Heart right ventricle (tissue), 16 donors: ENCODE data around the gene ATG4D. TPM values are rescaled to one million over a fixed set of nuclear protein-coding genes. Genes with fewer than 3 reads are reported as not detected.
"Not testable (repeated sequence)": the region's sequence is repeated elsewhere in the genome, so short reads cannot be mapped to it uniquely, and the experiment has no call there.

ENCODE experiments used
- ATAC-seq, 8 donors: fragments of 200-7000 bp; cut with Tn5 transposase; one replicate each; pipeline ENCODE4 v1.9.1; 2020; ENCODE audit warnings: mild to moderate bottlenecking in 8 of 8, moderate library complexity in 8 of 8, moderate number of reproducible peaks in 1 of 8
- DNase-seq, 2 donors: peaks; one replicate each; pipeline ENCODE4 v3.0.0-alpha.2; 2020
- H3K27ac ChIP-seq, 10 donors: fragments of 200-600 bp; sonication (generic) in 2 of 10; one replicate each; pipeline versions ENCODE4 v1.5.0 to v1.8.0; 2020 to 2022; ENCODE audit warnings: mild to moderate bottlenecking in 3 of 10
- H3K27me3 ChIP-seq, 7 donors: fragments of 200-600 bp; one replicate each; pipeline ENCODE4 v1.8.0; 2021 to 2022; ENCODE audit warnings: mild to moderate bottlenecking in 2 of 7
- H3K36me3 ChIP-seq, 9 donors: fragments of 200-600 bp; sonication (generic) in 1 of 9; one replicate each; pipeline versions ENCODE4 v1.5.0 to v1.8.0; 2020 to 2022; ENCODE audit warnings: mild to moderate bottlenecking in 2 of 9
- H3K4me1 ChIP-seq, 9 donors: fragments of 200-600 bp; sonication (generic) in 1 of 9; one replicate each; pipeline versions ENCODE4 v1.5.0 to v1.8.0; 2020 to 2022; ENCODE audit warnings: mild to moderate bottlenecking in 4 of 9
- H3K4me3 ChIP-seq, 10 donors: fragments of 200-600 bp; sonication (generic) in 2 of 10; one replicate each; pipeline versions ENCODE4 v1.5.0 to v1.8.0; 2020 to 2022; ENCODE audit warnings: mild to moderate bottlenecking in 7 of 10, moderate library complexity in 2 of 10
- H3K9me3 ChIP-seq, 11 donors: fragments of 200-600 bp in 10 of 11; sonication (generic) in 2 of 11; one replicate each; pipeline versions ENCODE4 v1.5.0 to v1.8.0; 2013 to 2022; ENCODE audit warnings: mild to moderate bottlenecking in 2 of 11, control low read depth in 1 of 11, moderate library complexity in 1 of 11
- WGBS, 2 donors: extraction: QIAGEN DNeasy Blood & Tissue Kit; methylation state at CpG; one replicate each; pipeline ENCODE4 v1.1.7; 2013; ENCODE audit warnings: inconsistent platforms in 1 of 2; 5-methylcytosine and 5-hydroxymethylcytosine counted together
- intact Hi-C, 10 donors: fragments of 100-400 bp; cut with DNase I; formaldehyde crosslinking; loops; one replicate each; pipeline versions ENCODE4 v1.11.1 to v1.14.2; 2022
- polyA plus RNA-seq, 2 donors: library from polyadenylated mRNA; stranded (reverse); fragments of 200-250 nt; gene quantifications; one replicate each; pipeline ENCODE4 v1.2.3, GENCODE V29; 2013
- total RNA-seq, 10 donors: library from RNA; stranded (reverse); fragmentation: NEBNext Ultra II Directional in 3 of 10; extraction: Animal tissue kit (Norgen Biotek cat#: 25700) in 3 of 10; gene quantifications; one replicate each; pipeline versions ENCODE4 v1.2.1 to v1.2.4, GENCODE V29; 2021 to 2023
- TF ChIP-seq, protein P1 (sequence below), 9 donors: fragments of 200-600 bp; sonication (generic) in 2 of 9; IDR thresholded peaks; one replicate each; pipeline versions ENCODE4 v1.5.0 to v1.8.0; 2021 to 2022; ENCODE audit warnings: antibody characterized with exemption in 9 of 9, mild to moderate bottlenecking in 5 of 9, moderate library complexity in 1 of 9
- donor health status: Arrhythmogenic right ventricular cardiomyopathy.
- donor health status: ischemic (EF 13 %, LVEDD 7.1; RV severe dilation, severe dysfunction).
- donor health status: healthy with polysubstance abuse.
- donor health status: DM: no; HTN: yes; CAD: no.
- donor health status: DM: no; HTN: no; CAD: no.
- donor health status: ischemic (EF 25% LVEDD 6.9; RV normal size, moderate dysfunction).
- donor health status: ischemic (EF 25% LVEDD 5.7; RV mildly dilated, moderate dysfunction).
- donor health status: healthy.
- donor health status: DM: yes; HTN: yes; CAD: no.
- donor health status: Ischemic cardiomyopathy.
- donor health status: ischemic (EF 35%, LVEDD 5.7; RV mildly dilated, moderate dysfunction).
- donor health status: nonischemic (EF 11% LVEDD 7.7; RV severe dilation, severe dysfunction).
- donor health status: DM: yes; HTN: yes; CAD: no.
- donor health status: PGD.
- donor health status: ischemic (EF 29% LVEDD 5.4; RV normal size, mild dysfunction).
- donor health status: nonischemic (EF 23%, LVEDD 6.1; RV moderate dilation, normal function).

ATG4D gene
- total and polyA plus RNA-seq, 12 donors = 47.6 to 66.2 (median 57.3) TPM

DNA sequence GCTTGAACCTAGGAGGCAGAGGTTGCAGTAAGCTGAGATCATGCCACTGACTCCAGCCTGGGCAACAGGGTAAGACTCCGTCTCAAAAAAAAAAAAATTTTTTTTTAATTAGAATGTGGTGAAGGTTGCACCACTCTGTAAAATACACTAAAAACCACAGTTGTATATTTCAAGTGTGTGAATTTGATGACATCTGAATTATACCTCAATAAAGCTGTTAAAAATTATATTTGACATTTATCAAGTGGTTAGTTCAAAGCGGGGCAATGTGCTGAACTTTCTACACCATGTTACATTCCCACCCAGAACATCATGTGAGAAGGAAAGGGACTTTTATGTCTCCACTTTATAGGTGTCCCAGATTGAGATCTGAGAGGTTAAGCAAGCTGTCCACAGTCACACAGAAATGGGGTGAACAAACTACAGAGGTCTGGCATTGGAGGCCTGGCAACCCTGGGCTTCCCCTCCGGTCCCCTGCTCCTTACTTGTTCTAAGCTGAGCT lies 20.5 kb upstream of the ATG4D start:
- H3K9me3 ChIP-seq = no peaks in the 10 kb centered on the region
- no peak for ATAC-seq
- intact Hi-C loops = no loop called here

DNA sequence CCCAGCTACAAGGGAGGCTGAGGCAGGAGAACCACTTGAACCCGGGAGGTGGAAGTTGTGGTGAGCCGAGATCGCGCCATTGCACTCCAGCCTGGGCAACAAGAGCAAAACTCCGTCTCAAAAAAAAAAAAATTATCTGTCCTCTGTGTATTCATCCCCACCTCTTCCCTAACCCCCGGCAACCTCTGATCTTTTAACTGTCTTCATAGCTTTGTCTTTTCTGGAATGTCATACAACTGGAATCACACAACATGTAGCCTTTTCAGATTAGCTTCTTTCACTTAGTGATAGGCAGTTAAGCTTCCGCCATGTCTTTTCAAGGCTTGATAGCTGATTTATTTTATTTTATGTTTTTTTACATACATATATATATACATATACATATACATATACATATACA lies 18.1 kb upstream of the ATG4D start:
- no peaks in the 10 kb centered on the region for H3K36me3 ChIP-seq
- H3K4me1 ChIP-seq = no peaks in the 10 kb centered on the region
- TF ChIP-seq, protein P1, sequence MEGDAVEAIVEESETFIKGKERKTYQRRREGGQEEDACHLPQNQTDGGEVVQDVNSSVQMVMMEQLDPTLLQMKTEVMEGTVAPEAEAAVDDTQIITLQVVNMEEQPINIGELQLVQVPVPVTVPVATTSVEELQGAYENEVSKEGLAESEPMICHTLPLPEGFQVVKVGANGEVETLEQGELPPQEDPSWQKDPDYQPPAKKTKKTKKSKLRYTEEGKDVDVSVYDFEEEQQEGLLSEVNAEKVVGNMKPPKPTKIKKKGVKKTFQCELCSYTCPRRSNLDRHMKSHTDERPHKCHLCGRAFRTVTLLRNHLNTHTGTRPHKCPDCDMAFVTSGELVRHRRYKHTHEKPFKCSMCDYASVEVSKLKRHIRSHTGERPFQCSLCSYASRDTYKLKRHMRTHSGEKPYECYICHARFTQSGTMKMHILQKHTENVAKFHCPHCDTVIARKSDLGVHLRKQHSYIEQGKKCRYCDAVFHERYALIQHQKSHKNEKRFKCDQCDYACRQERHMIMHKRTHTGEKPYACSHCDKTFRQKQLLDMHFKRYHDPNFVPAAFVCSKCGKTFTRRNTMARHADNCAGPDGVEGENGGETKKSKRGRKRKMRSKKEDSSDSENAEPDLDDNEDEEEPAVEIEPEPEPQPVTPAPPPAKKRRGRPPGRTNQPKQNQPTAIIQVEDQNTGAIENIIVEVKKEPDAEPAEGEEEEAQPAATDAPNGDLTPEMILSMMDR (IDR thresholded peaks at IDR 0.05) = no peak
- intact Hi-C loops = loop anchor here in 1 of 10 donors (1.0 kb wide), 1 partner anchor 31 kb away; no protein-coding TSS in a partner anchor
- ATAC-seq (no peak), DNase-seq (no peak)
- H3K27ac ChIP-seq = no peak overlapping the region
- peaks cover 0 to 6% (median 0%) of the 10 kb centered on the region in 7 donors for H3K27me3 ChIP-seq
- 92 to 97% methylated on average over 7 of the region's 7 CpGs for WGBS, 2 donors
- no peaks in the 10 kb centered on the region for H3K9me3 ChIP-seq
- H3K4me3 ChIP-seq = no peak overlapping the region

More for the DNA sequence above, 20.5 kb upstream of the ATG4D start:
- TF ChIP-seq, protein P1 (IDR thresholded peaks at IDR 0.05) = no peak
- WGBS, 2 donors = 81 to 83% methylated on average over 3 of the region's 3 CpGs
- Histone ChIP-seq H3K36me3 (no peaks in the 10 kb centered on the region), H3K4me3 (no peak overlapping the region), H3K27ac (no peak overlapping the region), H3K4me1 (peaks cover 0 to 11% (median 8%) of the 10 kb centered on the region in 9 donors), H3K27me3 (peaks cover 0 to 30% (median 21%) of the 10 kb centered on the region in 7 donors)
- no peak for DNase-seq

DNA sequence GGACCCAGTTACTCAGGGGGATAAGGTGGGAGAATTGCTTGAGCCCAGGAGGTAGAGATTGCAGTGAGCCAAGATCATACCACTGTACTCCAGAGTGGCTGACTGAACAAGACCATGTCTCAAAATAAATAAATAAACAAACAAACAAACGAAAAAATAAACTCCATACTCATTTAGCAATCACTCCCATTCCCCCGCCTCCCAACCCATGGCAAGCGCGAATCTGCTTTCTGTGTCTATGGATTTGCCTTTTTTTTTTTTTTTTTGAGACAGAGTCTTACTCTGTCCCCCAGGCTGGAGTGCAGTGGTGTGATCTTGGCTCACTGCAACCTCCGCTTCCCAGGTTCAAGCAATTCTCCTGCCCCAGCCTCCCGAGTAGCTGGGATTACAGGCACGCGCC lies 16.8 kb upstream of the ATG4D start:
- H3K4me1 ChIP-seq, H3K36me3 ChIP-seq, H3K9me3 ChIP-seq, H3K27ac ChIP-seq, intact Hi-C loops, DNase-seq, ATAC-seq, H3K4me3 ChIP-seq, H3K27me3 ChIP-seq: not testable (repeated sequence)
- WGBS, 2 donors = 86 to 88% methylated on average over 8 of the region's 8 CpGs

DNA sequence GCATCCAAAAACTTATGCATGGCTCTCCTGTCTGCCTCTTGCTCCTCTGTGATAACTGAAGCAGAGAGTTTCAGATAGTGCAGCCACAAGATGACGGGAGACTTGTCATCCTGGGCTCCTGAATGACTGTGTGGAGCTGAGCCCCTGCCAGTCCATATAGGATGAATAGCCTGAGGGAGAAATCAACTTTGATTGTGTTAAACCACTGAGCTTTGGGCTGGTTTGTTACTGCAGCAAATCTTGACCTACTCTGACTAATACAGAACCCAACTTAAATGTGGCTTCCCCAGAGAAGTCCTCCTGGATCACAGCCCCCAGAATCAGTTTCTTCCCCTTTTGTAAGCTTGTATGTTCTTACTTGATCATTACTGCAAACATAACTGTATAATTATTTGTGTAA lies 11.2 kb upstream of the ATG4D start:
- 81 to 87% methylated on average over 1 of the region's 1 CpG for WGBS, 2 donors
- no peaks in the 10 kb centered on the region for H3K9me3 ChIP-seq
- H3K27ac ChIP-seq = no peak overlapping the region
- peaks cover 0 to under 1% (median 0%) of the 10 kb centered on the region in 7 donors for H3K27me3 ChIP-seq
- no peak overlapping the region for H3K4me3 ChIP-seq
- no peak for ATAC-seq
- H3K4me1 ChIP-seq = peaks cover 0 to 10% (median 0%) of the 10 kb centered on the region in 9 donors
- no peak for DNase-seq
- intact Hi-C loops = no loop called here
- H3K36me3 ChIP-seq = no peaks in the 10 kb centered on the region
- TF ChIP-seq, protein P1 (IDR thresholded peaks at IDR 0.05) = no peak

DNA sequence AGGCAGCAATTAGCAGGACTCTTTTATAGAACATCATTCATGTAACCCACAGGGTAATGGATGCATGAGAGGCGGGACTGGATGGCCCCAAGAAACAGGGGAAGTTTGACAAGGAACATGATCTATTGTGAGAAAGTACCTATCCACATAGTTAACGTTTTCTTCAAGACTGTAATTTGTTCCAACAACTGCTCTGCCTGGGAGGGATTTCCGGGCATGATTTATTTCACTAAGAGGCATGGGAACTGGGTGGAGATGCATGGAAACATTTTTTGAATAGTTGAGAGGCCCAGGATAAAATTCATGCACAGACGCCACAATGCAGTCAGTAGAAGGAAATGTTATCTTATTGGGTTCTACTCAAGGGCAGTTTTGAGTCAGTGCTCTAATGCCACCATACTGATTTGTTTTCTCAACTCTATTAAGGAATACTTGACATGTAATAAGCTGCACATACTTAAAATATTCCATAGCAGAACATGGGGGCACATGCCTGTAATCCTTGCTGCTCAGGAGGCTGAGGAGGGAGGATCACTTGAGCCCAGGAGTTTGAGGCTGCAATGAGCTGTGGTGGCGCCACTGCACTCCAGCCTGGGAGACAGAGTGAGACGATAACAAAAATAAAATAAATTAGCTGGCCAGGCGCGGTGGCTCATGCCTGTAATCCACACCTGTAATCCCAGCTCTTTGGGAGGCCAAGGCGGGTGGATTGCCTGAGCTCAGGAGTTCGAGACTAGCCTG lies 9.9 kb upstream of the ATG4D start:
- DNase-seq = no peak
- no peaks in the 10 kb centered on the region for H3K9me3 ChIP-seq
- H3K27ac ChIP-seq = peak overlapping the region in 3 of 10 donors; percentile 60 to 65 (median 61)
- peaks cover 0 to 10% (median 0%) of the 10 kb centered on the region in 9 donors for H3K4me1 ChIP-seq
- no peaks in the 10 kb centered on the region for H3K36me3 ChIP-seq
- TF ChIP-seq, protein P1 (IDR thresholded peaks at IDR 0.05) = no peak
- H3K4me3 ChIP-seq = no peak overlapping the region
- WGBS, 2 donors = 69 to 81% methylated on average over 10 of the region's 10 CpGs
- ATAC-seq = peak in 7 of 8 donors; percentile 33 to 80 (median 60)
- peaks cover 0 to 9% (median 0%) of the 10 kb centered on the region in 7 donors for H3K27me3 ChIP-seq
- intact Hi-C loops = no loop called here
